CD1c-positive myeloid dendritic cell (primary cell): ENCODE results near the gene ABRACL.
A peak's percentile ranks its signal among the peaks of the same experiment; 100 is the strongest.

ENCODE experiments used
- DNase-seq: peaks from one replicate; pipeline ENCODE4 v3.0.0-alpha.2; 2016; ENCODE audit errors: extremely low spot score

ABRACL gene

GRCh38 chr6:139054001-139054400 is 25.5 kb downstream of the ABRACL start:
- no peak for DNase-seq

DNA sequence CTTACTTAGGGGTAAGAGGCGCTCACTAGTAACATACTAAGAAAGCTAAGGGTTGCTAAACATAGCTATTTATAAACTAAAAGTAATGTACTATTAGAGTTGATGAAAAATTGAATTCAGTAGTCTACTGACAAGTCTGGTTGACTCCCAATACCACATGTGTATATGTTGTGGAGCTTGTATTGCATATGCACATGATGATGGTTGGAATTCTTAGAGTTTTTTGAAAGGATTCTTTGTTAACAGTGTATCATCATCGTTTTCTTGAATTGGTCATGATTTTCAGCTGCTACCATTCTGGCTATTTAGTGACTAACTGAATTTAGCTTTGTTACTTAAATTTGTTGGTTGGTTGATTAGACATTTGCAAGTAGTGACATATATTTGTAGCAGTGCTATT is 27.2 kb downstream of the ABRACL start:
- DNase-seq, result no peak

GRCh38 chr6:139058029-139058428 is 29.5 kb downstream of the ABRACL start:
- no peak for DNase-seq

- DNase-seq, result peak; percentile 3
These were observed 31.8 kb downstream of the ABRACL start for GRCh38 chr6:139060332-139060731.

GRCh38 chr6:139062932-139063646 is 34.5 kb downstream of the ABRACL start:
- no peak for DNase-seq

- no peak for DNase-seq
These were observed 36.6 kb downstream of the ABRACL start for GRCh38 chr6:139064981-139065665.

DNA sequence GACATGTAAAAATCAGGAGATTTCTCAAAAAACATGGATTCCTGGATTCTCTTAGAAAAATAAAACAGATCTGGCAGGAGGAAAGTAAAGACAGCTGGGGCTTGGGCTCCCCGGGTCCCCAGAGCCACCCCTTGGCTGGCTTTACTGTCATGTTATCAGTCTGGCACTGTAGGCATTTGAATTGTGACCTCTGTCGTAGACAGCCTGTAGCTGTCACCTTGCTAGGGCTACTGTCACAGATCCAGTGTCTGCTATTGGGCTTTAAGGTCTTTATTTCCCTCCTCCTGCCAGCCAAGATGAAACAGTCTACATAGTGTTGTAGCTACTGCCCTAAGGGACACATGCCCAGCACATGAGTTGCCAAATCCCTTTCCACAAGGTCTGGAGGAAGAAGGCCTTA is 37.5 kb downstream of the ABRACL start:
- DNase-seq, result no peak

- DNase-seq, result no peak
These were observed 40.3 kb downstream of the ABRACL start for GRCh38 chr6:139068846-139069245.

- DNase-seq, result no peak
These were observed 44.6 kb downstream of the ABRACL start for GRCh38 chr6:139073118-139073517.

GRCh38 chr6:139079018-139079417 is 50.5 kb downstream of the ABRACL start:
- no peak for DNase-seq

DNA sequence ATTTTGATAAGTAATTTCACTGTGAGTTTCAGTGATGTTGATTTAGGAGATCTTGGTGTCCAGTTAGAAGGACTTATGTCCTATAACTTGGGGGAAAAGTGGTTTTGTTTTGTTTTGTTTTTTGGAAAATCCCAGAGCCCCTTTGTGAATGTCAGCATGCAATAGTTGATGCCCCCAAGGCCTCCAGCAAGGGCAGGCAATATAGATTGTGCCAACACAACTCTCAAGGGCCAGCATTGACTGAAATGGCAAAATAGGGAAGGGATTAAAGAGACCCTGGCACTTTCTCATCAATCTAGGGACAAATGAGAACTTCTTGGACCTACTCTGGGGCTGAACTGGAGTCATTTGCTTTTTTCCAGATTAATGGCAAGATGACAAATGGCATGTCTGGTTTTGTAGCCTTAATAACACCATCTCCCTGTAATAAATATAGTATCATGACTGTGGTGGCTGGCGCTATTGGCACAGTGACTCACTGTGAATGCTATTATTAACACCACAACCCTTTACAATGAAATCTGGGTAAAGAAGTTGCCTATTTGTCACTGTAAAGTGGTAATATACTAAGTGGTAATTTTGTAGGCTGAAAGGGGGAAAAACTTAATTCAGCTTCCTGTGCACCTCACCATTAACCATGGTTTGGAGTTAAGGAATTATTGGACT is 51.8 kb downstream of the ABRACL start:
- no peak for DNase-seq

DNA sequence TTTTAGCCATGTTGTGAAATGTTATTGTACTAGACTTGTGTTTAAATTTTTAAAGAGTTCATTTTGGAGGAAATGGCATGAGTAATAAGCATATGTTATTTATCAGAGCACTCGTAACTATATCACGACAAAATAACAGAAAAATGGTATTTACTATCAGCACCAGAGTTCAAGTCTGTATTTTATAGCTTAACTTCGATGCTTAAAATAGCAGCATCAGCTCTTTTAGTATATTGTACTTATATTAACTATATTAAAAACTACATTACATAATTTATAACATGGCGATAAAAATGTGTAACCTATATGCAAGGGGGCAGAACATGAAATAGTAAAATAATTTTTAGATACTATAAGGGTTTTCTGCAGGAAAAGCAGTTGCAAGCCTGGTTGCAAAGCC is 52.9 kb downstream of the ABRACL start:
- DNase-seq, result no peak

GRCh38 chr6:139082370-139082769 is 53.8 kb downstream of the ABRACL start:
- no peak for DNase-seq

DNA sequence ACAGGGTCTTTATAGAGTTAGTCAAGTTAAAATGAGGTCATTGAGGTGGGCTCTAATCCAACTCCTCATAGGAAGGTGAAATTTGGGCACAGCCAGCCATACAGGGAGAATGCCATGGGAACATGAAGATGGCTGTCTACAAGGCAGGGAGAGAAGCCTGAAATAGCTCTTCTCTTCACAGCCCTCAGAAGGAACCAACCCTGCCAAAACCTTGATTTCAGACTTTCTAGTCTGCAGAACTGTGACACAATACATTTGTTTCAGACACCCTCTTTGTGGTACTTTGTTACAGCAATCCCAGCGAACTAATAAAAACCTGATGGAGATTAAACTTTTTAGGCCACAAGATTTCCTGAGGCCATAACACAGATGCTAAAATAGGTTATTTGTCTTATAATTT is 63.3 kb downstream of the ABRACL start:
- DNase-seq, result no peak
